ENCODE results near the gene ZNF766. TPM values are rescaled to one million over a fixed set of nuclear protein-coding genes. Genes with fewer than 3 reads are reported as not detected.

ZNF766 gene
- total RNA-seq, 1 experiment from 2014 or later = 13.9 TPM

DNA sequence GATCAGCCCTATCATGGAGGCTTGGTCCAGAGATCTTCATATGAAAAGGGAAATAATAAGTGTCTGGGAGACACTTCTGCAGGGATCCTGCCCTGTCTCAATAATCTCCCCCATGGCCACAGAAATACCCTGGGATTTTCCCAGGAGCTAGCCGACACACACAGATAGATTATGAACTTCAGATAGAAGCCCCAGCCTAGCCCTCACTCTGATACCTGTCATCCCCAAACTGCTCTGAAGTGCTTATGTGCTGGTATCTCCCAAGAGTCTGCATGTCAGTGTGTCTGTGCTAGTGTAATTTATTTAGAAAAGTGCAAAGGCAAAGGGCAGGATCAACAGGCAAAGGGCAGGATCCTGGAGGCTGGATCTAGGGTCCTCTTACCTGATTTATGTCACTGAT lies 38.7 kb upstream of the ZNF766 start:
- TF ChIP-seq SIN3A (IDR thresholded peaks at IDR 0.05; ENCODE audit: borderline replicate concordance, insufficient read depth, low read depth, low read length) = no peak
- no peak for TF ChIP-seq REST (IDR thresholded peaks at IDR 0.05; ENCODE audit: insufficient read depth in 1 of 2, low read depth in 2 of 2, low read length in 1 of 2)
- no peak for TF ChIP-seq CTCF (IDR thresholded peaks at IDR 0.05)
- no peak for TF ChIP-seq TCF7L2 (IDR thresholded peaks at IDR 0.05; ENCODE audit: low read depth, low read length)
- no peak for TF ChIP-seq POLR2AphosphoS5 (IDR thresholded peaks at IDR 0.05; ENCODE audit: low read depth, low read length)
- in situ Hi-C loops (cut with HindIII; ENCODE audit: low pct_unique_long_range_greater_than_20kb, low sequenced_read_pairs) (no loop called here), intact Hi-C loops (cut with micrococcal nuclease; ENCODE audit: unreplicated experiment) (no loop called here)
- no peak for DNase-seq (ENCODE audit: low read depth, low spot score)
- Histone ChIP-seq H3K4me3 (ENCODE audit: low read depth in 2 of 2, low read length in 2 of 2) (no peak overlapping the region), H3K4me1 (ENCODE audit: control insufficient read depth, insufficient read depth, low read length) (no peaks in the 10 kb centered on the region), H3K27me3 (ENCODE audit: control insufficient read depth, insufficient read depth, low read length) (no peaks in the 10 kb centered on the region), H3K27ac (ENCODE audit: low read length) (no peak overlapping the region), H3K9me3 (ENCODE audit: control insufficient read depth, insufficient read depth, low read depth, low read length) (no peaks in the 10 kb centered on the region), H3K36me3 (ENCODE audit: control insufficient read depth, insufficient read depth, low read length) (no peaks in the 10 kb centered on the region)
- BruUV-seq (replicated peaks) = no TSS peak
- CTCF ChIA-PET = no interaction called here
- ATAC-seq = no peak
- POLR2A ChIA-PET = no interaction called here

GRCh38 chr19:52231154-52231910 lies 38.1 kb upstream of the ZNF766 start:
- CTCF ChIA-PET = no interaction called here
- H3K36me3 ChIP-seq (ENCODE audit: control insufficient read depth, insufficient read depth, low read length) = no peaks in the 10 kb centered on the region
- no peak overlapping the region for H3K4me3 ChIP-seq (ENCODE audit: low read depth in 2 of 2, low read length in 2 of 2)
- in situ Hi-C loops (cut with HindIII; ENCODE audit: low pct_unique_long_range_greater_than_20kb, low sequenced_read_pairs) = no loop called here
- POLR2A ChIA-PET = no interaction called here
- intact Hi-C loops (cut with micrococcal nuclease; ENCODE audit: unreplicated experiment) = no loop called here
- DNase-seq (ENCODE audit: low read depth, low spot score) = no peak
- no peak for TF ChIP-seq CTCF (IDR thresholded peaks at IDR 0.05)
- no peak for TF ChIP-seq TCF7L2 (IDR thresholded peaks at IDR 0.05; ENCODE audit: low read depth, low read length)
- TF ChIP-seq POLR2AphosphoS5 (IDR thresholded peaks at IDR 0.05; ENCODE audit: low read depth, low read length) = no peak
- TF ChIP-seq REST (IDR thresholded peaks at IDR 0.05; ENCODE audit: insufficient read depth in 1 of 2, low read depth in 2 of 2, low read length in 1 of 2) = no peak
- TF ChIP-seq SIN3A (IDR thresholded peaks at IDR 0.05; ENCODE audit: borderline replicate concordance, insufficient read depth, low read depth, low read length) = no peak
- no TSS peak for BruUV-seq (replicated peaks)
- no peaks in the 10 kb centered on the region for H3K9me3 ChIP-seq (ENCODE audit: control insufficient read depth, insufficient read depth, low read depth, low read length)
- ATAC-seq = no peak; the same call in 1 of the 2 replicates
- no peaks in the 10 kb centered on the region for H3K27me3 ChIP-seq (ENCODE audit: control insufficient read depth, insufficient read depth, low read length)
- no peak overlapping the region for H3K27ac ChIP-seq (ENCODE audit: low read length)
- H3K4me1 ChIP-seq (ENCODE audit: control insufficient read depth, insufficient read depth, low read length) = no peaks in the 10 kb centered on the region
